A549 (cell line): Measurements from ENCODE around the gene PKP1.

Source experiments
- CTCF ChIP-seq: fragments of >200 bp; sonication (Bioruptor Twin); formaldehyde crosslinking; IDR thresholded peaks from 3 replicates; pipeline ENCODE4 v1.5.1; 2016
- ELK1 ChIP-seq: fragments of 150-350 bp; IDR thresholded peaks from 2 replicates; pipeline ENCODE4 v1.6.1; 2014; ENCODE audit warnings: low read depth, mild to moderate bottlenecking, low read length

- TF ChIP-seq CTCF (no peak), ELK1 (no peak)
These were observed 63.7 kb downstream of the PKP1 start for GRCh38 chr1:201346987-201347386.
